Measurements from ENCODE around the gene ALCAM. TPM values are rescaled to one million over a fixed set of nuclear protein-coding genes. Genes with fewer than 3 reads are reported as not detected.

Gene ALCAM
- total and polyA plus RNA-seq, 2 donors (not counting 1 experiment from before 2014, with no cell fraction given): 6.2 to 23.8 TPM

DNA sequence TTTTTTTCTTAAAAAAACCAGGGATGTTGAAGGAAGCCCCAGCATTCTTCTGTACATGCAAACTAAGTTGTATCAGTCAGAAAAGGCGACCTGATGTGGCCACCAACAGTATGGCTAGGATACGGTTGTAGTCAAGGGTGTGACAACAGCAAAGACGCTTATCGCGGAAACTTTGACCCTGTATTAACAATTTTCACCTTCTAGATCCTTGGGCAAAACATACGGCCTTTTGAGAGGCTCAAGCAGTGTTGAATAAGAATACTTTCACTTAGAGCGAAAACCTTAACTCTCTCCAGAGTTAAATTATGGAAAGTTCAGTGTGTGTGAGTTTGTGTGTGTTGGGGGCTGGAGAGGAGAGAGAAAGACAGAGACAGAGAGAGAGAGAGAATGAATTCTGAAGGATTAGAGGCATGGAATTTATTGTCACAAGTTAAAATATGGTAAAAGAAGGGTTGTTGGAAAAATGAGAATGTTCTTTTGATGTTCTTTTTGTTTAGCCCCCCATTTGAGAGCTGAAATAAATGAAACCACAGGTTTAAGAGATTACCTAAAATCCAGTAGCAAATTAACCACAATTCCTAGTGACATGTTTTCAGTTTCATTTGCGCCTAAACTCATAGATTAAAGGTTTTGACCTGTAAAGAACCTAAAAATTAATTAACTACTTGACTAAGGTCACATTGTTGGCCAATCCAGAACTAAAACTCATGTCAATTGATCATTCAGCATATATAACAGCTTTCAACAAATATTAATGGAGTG, 9.2 kb downstream of the ALCAM start:
- H3K79me2 ChIP-seq (ENCODE audit: control insufficient read depth, insufficient read depth, low read length): peaks cover 83% of the 10 kb centered on the region
- CTCF ChIA-PET: interaction anchor here (1.1 kb wide), 1 partner anchor 1274 kb away, joined by 3 read pairs; no protein-coding TSS in a partner anchor
- no peak overlapping the region for H3K4me3 Mint-ChIP-seq

DNA sequence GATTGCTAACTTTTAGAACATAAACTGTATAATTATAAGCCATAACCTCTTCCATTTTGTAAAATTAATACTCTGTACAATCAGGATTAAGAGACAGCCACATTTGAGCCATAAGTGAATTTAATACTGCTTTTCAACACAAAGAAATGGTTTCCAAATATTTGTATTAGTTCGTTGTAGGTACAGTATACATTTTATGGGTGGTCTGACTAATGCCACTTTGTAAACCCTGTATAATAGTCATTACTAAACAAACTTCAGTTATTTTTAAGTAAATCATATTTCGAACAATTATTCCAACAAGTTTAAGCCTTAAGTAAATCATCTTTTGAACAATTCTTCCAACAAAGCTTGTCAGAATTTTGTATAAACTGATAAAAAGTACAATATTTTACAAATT, 11.0 kb downstream of the ALCAM start:
- intact Hi-C loops (cut with micrococcal nuclease): no loop called here
- POLR2A ChIA-PET: no interaction called here
- H3K4me3 Mint-ChIP-seq: no peak overlapping the region

More for the DNA sequence above, 9.2 kb downstream of the ALCAM start:
- DNase-seq (no peak), ATAC-seq (ENCODE audit: low read depth) (no peak)
- Mint-ChIP-seq H3K27ac (no peak overlapping the region), H3K9me3 (ENCODE audit: insufficient read depth) (no peaks in the 10 kb centered on the region), H3K4me1 (peaks cover 19% of the 10 kb centered on the region), H3K27me3 (no peaks in the 10 kb centered on the region)
- no peaks in the 10 kb centered on the region for H3K27me3 ChIP-seq (replicated peaks in 1 of 4; ENCODE audit: control extremely low read depth in 1 of 4, control insufficient read depth in 3 of 4, insufficient read depth in 4 of 4, low read length in 3 of 4)
- no peak overlapping the region for H3K27ac ChIP-seq (ENCODE audit: low read length in 2 of 2)
- no peak overlapping the region for H3K4me3 ChIP-seq (ENCODE audit: control extremely low read depth in 1 of 5, extremely low read depth in 1 of 5, insufficient read depth in 1 of 5, low read depth in 2 of 5, low read length in 4 of 5)
- no peaks in the 10 kb centered on the region for H4K20me1 ChIP-seq (ENCODE audit: control insufficient read depth, insufficient read depth, low read length, poor library complexity, severe bottlenecking)
- H2AFZ ChIP-seq (ENCODE audit: insufficient read depth, low read depth, low read length, poor library complexity, severe bottlenecking): no peak overlapping the region
- no CpG with 5 or more reads among the region's 8 CpGs for WGBS (ENCODE audit: insufficient coverage)
- H3K4me1 ChIP-seq (ENCODE audit: control insufficient read depth in 2 of 2, insufficient read depth in 2 of 2, low read length in 2 of 2): peaks cover 0 to 3% of the 10 kb centered on the region in 2 donors
- H3K9ac ChIP-seq (ENCODE audit: low read length): peak overlapping the region; percentile 2
- peak overlapping the region; percentile 38 for H3K4me2 ChIP-seq (replicated peaks; ENCODE audit: low read depth, low read length, poor library complexity, severe bottlenecking)
- TF ChIP-seq, protein P1, sequence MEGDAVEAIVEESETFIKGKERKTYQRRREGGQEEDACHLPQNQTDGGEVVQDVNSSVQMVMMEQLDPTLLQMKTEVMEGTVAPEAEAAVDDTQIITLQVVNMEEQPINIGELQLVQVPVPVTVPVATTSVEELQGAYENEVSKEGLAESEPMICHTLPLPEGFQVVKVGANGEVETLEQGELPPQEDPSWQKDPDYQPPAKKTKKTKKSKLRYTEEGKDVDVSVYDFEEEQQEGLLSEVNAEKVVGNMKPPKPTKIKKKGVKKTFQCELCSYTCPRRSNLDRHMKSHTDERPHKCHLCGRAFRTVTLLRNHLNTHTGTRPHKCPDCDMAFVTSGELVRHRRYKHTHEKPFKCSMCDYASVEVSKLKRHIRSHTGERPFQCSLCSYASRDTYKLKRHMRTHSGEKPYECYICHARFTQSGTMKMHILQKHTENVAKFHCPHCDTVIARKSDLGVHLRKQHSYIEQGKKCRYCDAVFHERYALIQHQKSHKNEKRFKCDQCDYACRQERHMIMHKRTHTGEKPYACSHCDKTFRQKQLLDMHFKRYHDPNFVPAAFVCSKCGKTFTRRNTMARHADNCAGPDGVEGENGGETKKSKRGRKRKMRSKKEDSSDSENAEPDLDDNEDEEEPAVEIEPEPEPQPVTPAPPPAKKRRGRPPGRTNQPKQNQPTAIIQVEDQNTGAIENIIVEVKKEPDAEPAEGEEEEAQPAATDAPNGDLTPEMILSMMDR (IDR thresholded peaks at IDR 0.05): no peak
- no peak for TF ChIP-seq EZH2 (IDR thresholded peaks at IDR 0.05; ENCODE audit: borderline replicate concordance, insufficient read depth, low read depth, low read length, poor library complexity, severe bottlenecking)
- H3K9me3 ChIP-seq (ENCODE audit: control extremely low read depth in 1 of 3, control insufficient read depth in 2 of 3, insufficient read depth in 1 of 3, low read length in 2 of 3): no peaks in the 10 kb centered on the region
- intact Hi-C loops (cut with micrococcal nuclease): no loop called here
- POLR2A ChIA-PET: no interaction called here
- H3K36me3 ChIP-seq (replicated peaks in 1 of 2; ENCODE audit: control extremely low read depth in 1 of 2, control insufficient read depth in 1 of 2, extremely low read depth in 1 of 2, insufficient read depth in 2 of 2, low read length in 1 of 2): no peaks in the 10 kb centered on the region

More for the DNA sequence above, 11.0 kb downstream of the ALCAM start:
- H3K27ac Mint-ChIP-seq: no peak overlapping the region
- TF ChIP-seq, protein P1 (IDR thresholded peaks at IDR 0.05): no peak
- no peak for TF ChIP-seq EZH2 (IDR thresholded peaks at IDR 0.05; ENCODE audit: borderline replicate concordance, insufficient read depth, low read depth, low read length, poor library complexity, severe bottlenecking)
- no peaks in the 10 kb centered on the region for H3K36me3 ChIP-seq (replicated peaks in 1 of 2; ENCODE audit: control extremely low read depth in 1 of 2, control insufficient read depth in 1 of 2, extremely low read depth in 1 of 2, insufficient read depth in 2 of 2, low read length in 1 of 2)
- H4K20me1 ChIP-seq (ENCODE audit: control insufficient read depth, insufficient read depth, low read length, poor library complexity, severe bottlenecking): no peaks in the 10 kb centered on the region
- H3K4me1 Mint-ChIP-seq: peaks cover 21% of the 10 kb centered on the region
- H3K27me3 Mint-ChIP-seq: no peaks in the 10 kb centered on the region
- no peak overlapping the region for H3K9ac ChIP-seq (ENCODE audit: low read length)
- no peaks in the 10 kb centered on the region for H3K9me3 Mint-ChIP-seq (ENCODE audit: insufficient read depth)
- ATAC-seq (ENCODE audit: low read depth): no peak
- H3K9me3 ChIP-seq (ENCODE audit: control extremely low read depth in 1 of 3, control insufficient read depth in 2 of 3, insufficient read depth in 1 of 3, low read length in 2 of 3): no peaks in the 10 kb centered on the region
- DNase-seq: no peak
- no CpG with 5 or more reads among the region's 2 CpGs for WGBS (ENCODE audit: insufficient coverage)
- H3K79me2 ChIP-seq (ENCODE audit: control insufficient read depth, insufficient read depth, low read length): peaks cover 73% of the 10 kb centered on the region
- H3K27ac ChIP-seq (ENCODE audit: low read length in 2 of 2): no peak overlapping the region
- no peak overlapping the region for H3K4me2 ChIP-seq (replicated peaks; ENCODE audit: low read depth, low read length, poor library complexity, severe bottlenecking)
- no peak overlapping the region for H2AFZ ChIP-seq (ENCODE audit: insufficient read depth, low read depth, low read length, poor library complexity, severe bottlenecking)
- no peak overlapping the region for H3K4me3 ChIP-seq (ENCODE audit: control extremely low read depth in 1 of 5, extremely low read depth in 1 of 5, insufficient read depth in 1 of 5, low read depth in 2 of 5, low read length in 4 of 5)
- peaks cover 0 to 3% of the 10 kb centered on the region in 2 donors for H3K4me1 ChIP-seq (ENCODE audit: control insufficient read depth in 2 of 2, insufficient read depth in 2 of 2, low read length in 2 of 2)
- CTCF ChIA-PET: no interaction called here
- H3K27me3 ChIP-seq (replicated peaks in 1 of 4; ENCODE audit: control extremely low read depth in 1 of 4, control insufficient read depth in 3 of 4, insufficient read depth in 4 of 4, low read length in 3 of 4): no peaks in the 10 kb centered on the region

Measured in B cell (primary cell).